Smooth muscle cell (in vitro differentiated cells): ENCODE results near the gene MT1A. TPM values are rescaled to one million over a fixed set of nuclear protein-coding genes. Genes with fewer than 3 reads are reported as not detected.

Experiments used
- DNase-seq: peaks from one replicate; lab custom pipeline; 2025; ENCODE audit not compliant: unreplicated experiment; lab: John Stamatoyannopoulos, UW
- H2AFZ ChIP-seq: fragments of 200-600 bp; sonication (generic); 2 replicates; pipeline ENCODE4 v1.6.0; 2016; ENCODE audit warnings: antibody characterized with exemption, low read depth, mild to moderate bottlenecking
- H3F3A ChIP-seq: fragments of 200-600 bp; sonication (generic); 2 replicates; pipeline ENCODE4 v1.6.0; 2017; ENCODE audit warnings: antibody characterized with exemption, low read depth
- H3K27ac ChIP-seq: fragments of 200-600 bp; sonication (generic); 2 replicates; pipeline ENCODE4 v1.5.1; 2016; ENCODE audit warnings: low read depth, mild to moderate bottlenecking
- H3K27me3 ChIP-seq: fragments of 200-600 bp; sonication (generic); 2 replicates; pipeline ENCODE4 v1.6.1; 2016; ENCODE audit warnings: low read depth, mild to moderate bottlenecking
- H3K36me3 ChIP-seq: fragments of 200-600 bp; sonication (generic); 2 replicates; pipeline ENCODE4 v1.5.1; 2016; ENCODE audit warnings: low read depth
- H3K4me1 ChIP-seq: fragments of 200-600 bp; sonication (generic); 2 replicates; pipeline ENCODE4 v1.5.1; 2016; ENCODE audit warnings: low read depth
- H3K4me2 ChIP-seq: fragments of 200-600 bp; sonication (generic); 2 replicates; pipeline ENCODE4 v1.6.0; 2016; ENCODE audit warnings: mild to moderate bottlenecking
- H3K4me3 ChIP-seq: fragments of 200-600 bp; sonication (generic); 2 replicates; pipeline ENCODE4 v1.5.1; 2016; ENCODE audit warnings: mild to moderate bottlenecking
- H3K79me2 ChIP-seq: fragments of 200-600 bp; sonication (generic); 2 replicates; pipeline ENCODE4 v1.6.0; 2016; ENCODE audit warnings: low read depth, mild to moderate bottlenecking
- H3K9ac ChIP-seq: fragments of 200-600 bp; sonication (generic); 2 replicates; pipeline ENCODE4 v1.6.0; 2016; ENCODE audit warnings: low read depth
- H3K9me3 ChIP-seq: fragments of 200-600 bp; sonication (generic); replicated peaks from 2 replicates; pipeline ENCODE4 v1.5.1; 2016; ENCODE audit warnings: low read depth
- H4K20me1 ChIP-seq: fragments of 200-600 bp; sonication (generic); 2 replicates; pipeline ENCODE4 v1.6.0; 2016; ENCODE audit warnings: low read depth
- CTCF ChIP-seq: fragments of 200-600 bp; sonication (generic); IDR thresholded peaks from 2 replicates; pipeline ENCODE4 v1.5.1; 2017; ENCODE audit warnings: borderline replicate concordance, mild to moderate bottlenecking, antibody characterized with exemption; ENCODE audit not compliant: insufficient read depth, poor library complexity, severe bottlenecking
- WGBS: methylation state at CpG from one replicate; pipeline ENCODE4 v1.1.7; 2016; ENCODE audit warnings: low lambda C conversion rate; 5-methylcytosine and 5-hydroxymethylcytosine counted together
- polyA plus RNA-seq: library from polyadenylated mRNA; unstranded; fragments of >200 nt; fragmentation: Nextera tagmentation; extraction: Ambion mirVana; gene quantifications from 2 replicates; pipeline ENCODE4 v1.2.1, GENCODE V29; 2016
- total RNA-seq: library from RNA; depleted of rRNA; stranded (reverse); fragments of >200 nt; gene quantifications from 2 replicates; pipeline ENCODE4 v1.2.3, GENCODE V29; 2014

Gene MT1A
- total and polyA plus RNA-seq, 2 experiments from 2014 or later, result not detected

GRCh38 chr16:56631832-56632155, 6.7 kb upstream of the MT1A start:
- H2AFZ ChIP-seq, result no peak overlapping the region
- H3K36me3 ChIP-seq, result no peaks in the 10 kb centered on the region
- peak overlapping the region; percentile 82 for H3K4me2 ChIP-seq
- TF ChIP-seq CTCF, result no peak
- H3F3A ChIP-seq, result peaks cover 2% of the 10 kb centered on the region
- peaks cover 6% of the 10 kb centered on the region for H3K4me1 ChIP-seq
- peaks cover 61% of the 10 kb centered on the region for H3K27me3 ChIP-seq
- H3K79me2 ChIP-seq, result no peaks in the 10 kb centered on the region
- H3K27ac ChIP-seq, result no peak overlapping the region
- WGBS, result 17% methylated on average over 14 of the region's 14 CpGs
- H3K9ac ChIP-seq, result no peak overlapping the region
- no peaks in the 10 kb centered on the region for H3K9me3 ChIP-seq
- H4K20me1 ChIP-seq, result no peaks in the 10 kb centered on the region
- peak overlapping the region; percentile 45 for H3K4me3 ChIP-seq
- DNase-seq, result no peak

- Histone ChIP-seq H3K36me3 (no peaks in the 10 kb centered on the region), H2AFZ (no peak within 1 kb of the TSS), H4K20me1 (no peaks in the 10 kb centered on the region), H3K79me2 (no peaks in the 10 kb centered on the region), H3K27ac (no peak within 1 kb of the TSS), H3K9ac (no peak within 1 kb of the TSS), H3K4me1 (peaks cover 6% of the 10 kb centered on the region), H3K4me2 (peak within 1 kb of the TSS; percentile 82), H3K9me3 (no peaks in the 10 kb centered on the region), H3K27me3 (peaks cover 66% of the 10 kb centered on the region), H3K4me3 (peak within 1 kb of the TSS; percentile 45), H3F3A (no peaks in the 10 kb centered on the region)
- TF ChIP-seq CTCF, result no peak
- 1% methylated on average over 32 of the region's 61 CpGs for WGBS
- DNase-seq, result no peak
Measured at GRCh38 chr16:56632156-56632847, 6.2 kb upstream of the MT1A start, which contains the start of gene MT1M. Gene MT1M, plus strand, starts transcription at chr16:56632659. Its CDS starts 73 bp downstream, at chr16:56632732.

GRCh38 chr16:56632848-56633365, 5.6 kb upstream of the MT1A start:
- H3K4me1 ChIP-seq, result peaks cover 7% of the 10 kb centered on the region
- no peak overlapping the region for H3K27ac ChIP-seq
- H3K9ac ChIP-seq, result no peak overlapping the region
- no peaks in the 10 kb centered on the region for H4K20me1 ChIP-seq
- 19% methylated on average over 6 of the region's 6 CpGs for WGBS
- no peaks in the 10 kb centered on the region for H3F3A ChIP-seq
- TF ChIP-seq CTCF, result no peak
- no peaks in the 10 kb centered on the region for H3K9me3 ChIP-seq
- H3K27me3 ChIP-seq, result peaks cover 72% of the 10 kb centered on the region
- peak overlapping the region; percentile 82 for H3K4me2 ChIP-seq
- no peak for DNase-seq
- no peaks in the 10 kb centered on the region for H3K36me3 ChIP-seq
- no peak overlapping the region for H2AFZ ChIP-seq
- peak overlapping the region; percentile 45 for H3K4me3 ChIP-seq
- H3K79me2 ChIP-seq, result no peaks in the 10 kb centered on the region

GRCh38 chr16:56633535-56633934, 4.9 kb upstream of the MT1A start:
- no peaks in the 10 kb centered on the region for H3F3A ChIP-seq
- no peak for TF ChIP-seq CTCF

More at GRCh38 chr16:56633535-56633934, 4.9 kb upstream of the MT1A start:
- Histone ChIP-seq H3K27me3 (peaks cover 78% of the 10 kb centered on the region), H3K36me3 (no peaks in the 10 kb centered on the region), H3K9me3 (no peaks in the 10 kb centered on the region), H3K4me3 (no peak overlapping the region), H3K27ac (no peak overlapping the region), H2AFZ (no peak overlapping the region), H3K79me2 (no peaks in the 10 kb centered on the region), H4K20me1 (no peaks in the 10 kb centered on the region), H3K9ac (no peak overlapping the region), H3K4me2 (no peak overlapping the region), H3K4me1 (peaks cover 12% of the 10 kb centered on the region)
- DNase-seq, result no peak
- 52% methylated on average over 7 of the region's 7 CpGs for WGBS
